DMS 273 (cell line): Measurements from ENCODE around the gene LGALS12.

ENCODE experiments used
- DNase-seq: peaks from one replicate; lab custom pipeline; 2025; ENCODE audit not compliant: unreplicated experiment; lab: John Stamatoyannopoulos, UW

Gene LGALS12

DNA sequence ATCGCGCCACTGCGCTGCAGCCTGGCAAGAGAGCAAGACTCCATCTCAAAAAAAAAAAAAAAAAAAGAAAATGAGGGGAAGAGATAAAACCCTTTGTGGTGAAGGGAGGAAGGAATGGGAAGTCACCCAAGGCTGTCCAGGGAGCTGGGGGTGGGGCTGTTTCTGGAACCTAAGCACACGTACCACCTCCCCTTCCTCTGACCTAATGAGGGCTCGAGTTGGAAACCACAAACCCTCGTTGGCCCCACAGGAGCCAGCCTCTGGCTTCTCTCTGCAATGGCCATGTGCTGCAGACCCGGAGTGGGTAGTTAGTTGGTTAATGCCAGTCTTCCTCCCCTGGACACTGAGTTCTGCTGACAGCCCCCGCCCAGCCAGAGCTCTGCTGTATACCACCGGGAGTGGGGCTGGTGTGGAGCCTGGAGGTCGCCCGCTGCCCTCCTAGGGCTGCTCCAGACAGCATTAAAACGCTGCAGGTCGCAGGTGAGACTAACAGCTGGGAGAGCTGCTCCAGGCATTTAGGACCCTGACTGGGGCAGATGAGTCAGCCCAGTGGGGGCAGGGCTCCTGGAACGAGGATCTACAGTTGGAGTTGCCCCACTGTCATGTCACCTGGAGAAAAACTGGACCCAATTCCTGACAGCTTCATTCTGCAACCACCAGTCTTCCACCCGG is at the start of gene LGALS12:
Gene LGALS12, plus strand, starts transcription at position 228 of the 672 bp plus-strand sequence. Its CDS starts 375 bp downstream, at position 603.
- DNase-seq, result no peak

DNA sequence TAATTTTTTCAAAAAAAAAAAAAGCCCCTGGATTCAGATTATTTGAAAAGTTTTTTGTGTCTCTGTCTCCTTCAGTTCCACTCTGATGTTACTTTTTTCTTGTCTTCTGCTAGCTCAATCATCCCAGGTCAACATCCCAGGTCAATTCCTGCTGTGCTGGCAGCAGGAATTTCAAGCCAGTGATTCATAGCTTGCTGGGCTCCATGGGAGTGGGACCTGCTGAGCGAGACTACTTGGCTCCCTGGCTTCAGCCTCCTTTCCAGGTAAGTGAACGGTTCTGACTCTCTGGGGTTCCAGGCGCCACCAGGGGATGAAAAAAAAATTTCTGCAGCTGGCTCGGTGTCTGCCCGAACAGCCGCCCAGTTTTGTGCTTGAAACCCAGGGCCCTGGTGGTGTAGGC is 46.3 kb upstream of the LGALS12 start:
- no peak for DNase-seq

DNA sequence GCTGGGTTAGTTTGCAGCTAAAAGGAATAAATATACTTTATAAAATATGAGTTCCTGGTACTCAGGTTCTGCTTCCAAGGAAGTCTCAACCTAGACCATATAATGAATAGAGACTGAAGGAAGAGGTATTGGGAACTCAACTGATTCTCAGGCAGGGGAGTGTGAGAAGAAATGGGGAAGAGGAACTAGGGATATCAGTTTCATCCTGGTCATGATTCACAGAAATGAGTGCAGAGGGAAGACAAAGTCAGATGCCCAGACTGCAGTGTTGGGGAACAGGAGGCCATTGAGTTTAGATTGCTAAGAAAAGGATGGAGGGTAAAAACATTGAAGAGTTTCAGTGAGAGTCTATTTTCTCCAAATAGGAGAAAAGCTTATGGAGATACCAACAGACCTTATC is 43.7 kb upstream of the LGALS12 start:
- no peak for DNase-seq

GRCh38 chr11:63470311-63470710 is 35.6 kb upstream of the LGALS12 start:
- DNase-seq, result no peak

DNA sequence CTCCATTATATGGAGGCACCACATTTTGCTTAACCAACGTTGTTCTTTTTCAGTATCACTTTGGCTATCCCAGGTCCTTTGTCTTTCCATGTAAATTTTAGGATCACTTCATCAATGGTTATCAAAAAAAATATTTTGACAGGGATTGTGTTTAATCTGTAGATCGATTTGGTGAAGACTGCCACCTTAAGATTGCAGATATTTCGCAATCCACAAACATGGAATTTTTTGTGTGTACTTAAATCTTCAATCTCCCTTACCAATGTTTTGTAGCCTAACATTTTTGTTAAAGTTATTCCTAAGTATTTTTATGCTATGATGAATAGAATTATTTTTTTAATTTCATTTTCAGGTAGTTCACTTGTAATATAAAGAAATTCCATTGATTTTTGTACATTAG is 33.5 kb upstream of the LGALS12 start:
- no peak for DNase-seq

DNA sequence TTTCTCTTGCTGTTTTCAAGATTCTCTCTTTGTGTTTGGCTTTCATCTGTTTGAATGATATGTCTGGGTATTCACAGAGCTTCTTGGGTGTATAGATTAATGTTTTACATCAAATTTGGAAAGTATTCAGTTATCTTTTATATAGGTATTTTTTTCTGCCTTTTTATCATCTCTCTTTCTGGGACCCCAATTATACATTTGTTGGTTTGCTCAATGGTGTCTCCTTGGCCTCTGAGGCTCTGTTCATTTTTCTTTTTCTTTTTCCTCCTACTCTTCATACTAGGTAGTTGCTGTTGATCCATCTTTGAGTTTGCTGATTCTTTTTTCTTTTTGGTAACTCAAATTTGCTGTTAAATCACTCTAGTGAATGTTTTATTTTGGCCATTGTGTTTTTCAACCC is 29.3 kb upstream of the LGALS12 start:
- DNase-seq, result no peak

DNA sequence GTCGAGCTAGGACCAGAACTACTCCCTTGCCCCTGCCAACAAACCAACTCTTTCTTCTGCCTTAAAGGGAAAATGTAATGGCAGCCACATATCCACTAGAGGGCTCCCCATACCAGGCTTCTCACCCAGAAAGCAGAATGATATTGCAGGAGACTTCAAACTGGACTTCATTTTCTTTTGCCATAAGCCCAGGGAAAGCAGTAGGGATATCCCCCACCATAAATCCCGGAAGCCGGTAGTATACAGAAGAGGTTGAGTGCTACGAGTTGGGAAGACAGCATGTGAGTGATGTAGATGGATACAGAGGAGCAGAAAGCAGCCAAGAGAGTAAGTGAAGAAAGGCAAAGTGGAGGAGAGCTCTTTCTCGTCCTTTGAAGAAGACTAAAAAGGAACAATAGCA is 27.0 kb upstream of the LGALS12 start:
- DNase-seq, result peak; percentile 78

DNA sequence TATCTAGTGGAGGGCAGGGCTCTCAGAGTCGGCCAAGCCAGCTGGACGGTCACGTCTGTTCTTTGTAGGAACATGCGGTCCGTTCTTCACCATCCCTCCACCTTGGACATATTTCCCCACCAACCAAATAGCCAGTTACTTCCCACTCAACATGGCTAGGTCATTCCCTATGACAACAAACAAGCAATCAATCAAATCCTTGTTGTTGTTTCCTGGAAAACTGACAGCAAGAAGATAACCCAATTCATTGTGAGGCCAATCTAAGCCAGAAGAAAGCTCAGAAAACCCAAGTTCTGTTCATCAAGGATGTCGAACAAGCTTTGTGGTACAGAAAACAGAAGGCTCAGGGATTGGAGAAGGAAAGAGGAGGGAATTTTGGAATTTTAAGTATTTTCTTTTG is 25.8 kb upstream of the LGALS12 start:
- no peak for DNase-seq

DNA sequence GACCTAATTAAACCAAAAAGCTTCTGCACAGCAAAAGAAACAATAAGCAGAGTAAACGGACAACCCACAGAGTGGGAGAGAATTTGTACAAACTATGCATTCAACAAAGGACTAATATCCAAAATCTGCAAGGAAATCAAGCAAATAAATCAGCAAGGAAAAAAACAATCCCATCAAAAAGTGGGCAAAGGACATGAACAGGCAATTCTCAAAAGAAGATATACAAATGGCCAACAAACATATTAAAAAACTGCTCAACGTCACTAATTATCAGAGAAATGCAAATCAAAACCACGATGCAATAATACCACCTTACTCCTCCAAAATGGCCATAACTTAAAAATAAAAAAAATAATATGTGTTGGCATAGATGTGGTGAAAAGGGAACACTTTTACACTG is 20.1 kb upstream of the LGALS12 start:
- no peak for DNase-seq

GRCh38 chr11:63488789-63489188 is 17.1 kb upstream of the LGALS12 start:
- no peak for DNase-seq

GRCh38 chr11:63489879-63490278 is 16.0 kb upstream of the LGALS12 start:
- peak; percentile 62 for DNase-seq

- no peak for DNase-seq
Observed at GRCh38 chr11:63490551-63491239, 15.2 kb upstream of the LGALS12 start, which contains the start of gene PLAAT5. Gene PLAAT5, minus strand, starts transcription at chr11:63491167. Its CDS starts 133 bp downstream, at chr11:63491034.

DNA sequence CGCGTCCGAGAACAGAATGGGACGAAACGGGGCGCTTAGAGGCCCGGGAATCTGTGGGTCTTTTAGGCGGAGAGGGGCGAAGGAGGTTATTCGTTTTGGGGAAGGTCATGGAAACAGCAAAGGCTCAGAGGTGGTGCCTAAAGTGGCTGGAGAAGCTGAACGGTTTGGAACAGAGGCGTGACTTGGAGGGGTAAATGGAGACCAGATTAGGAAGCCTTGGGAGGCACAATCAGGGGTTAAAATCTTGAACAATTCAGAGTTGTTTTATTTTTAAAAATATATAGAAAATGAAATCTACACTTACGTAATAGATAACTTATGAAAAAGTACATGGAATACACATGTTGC is 14.7 kb upstream of the LGALS12 start:
- no peak for DNase-seq

GRCh38 chr11:63491636-63492372 is 14.1 kb upstream of the LGALS12 start:
- no peak for DNase-seq

DNA sequence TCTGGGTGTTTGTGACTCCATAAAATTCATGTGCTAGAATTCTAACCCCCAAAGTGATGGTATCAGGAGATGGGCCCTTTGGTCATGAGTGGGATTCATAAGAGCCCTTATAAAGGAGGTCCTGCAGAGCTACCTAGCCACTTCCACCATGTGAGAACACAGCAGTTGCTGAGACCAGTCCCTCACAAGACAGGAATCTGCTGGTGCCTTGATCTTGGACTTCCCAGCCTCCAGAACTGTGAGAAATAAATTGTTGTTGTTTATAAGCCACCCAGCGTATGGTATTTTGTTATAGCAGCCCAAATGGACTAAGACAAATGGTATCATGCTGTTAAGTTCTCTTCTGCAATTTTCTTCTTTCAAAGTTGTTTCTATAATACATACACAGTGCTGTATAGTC is 13.4 kb upstream of the LGALS12 start:
- no peak for DNase-seq

GRCh38 chr11:63493127-63493526 is 12.8 kb upstream of the LGALS12 start:
- no peak for DNase-seq

GRCh38 chr11:63494975-63495374 is 10.9 kb upstream of the LGALS12 start:
- no peak for DNase-seq

DNA sequence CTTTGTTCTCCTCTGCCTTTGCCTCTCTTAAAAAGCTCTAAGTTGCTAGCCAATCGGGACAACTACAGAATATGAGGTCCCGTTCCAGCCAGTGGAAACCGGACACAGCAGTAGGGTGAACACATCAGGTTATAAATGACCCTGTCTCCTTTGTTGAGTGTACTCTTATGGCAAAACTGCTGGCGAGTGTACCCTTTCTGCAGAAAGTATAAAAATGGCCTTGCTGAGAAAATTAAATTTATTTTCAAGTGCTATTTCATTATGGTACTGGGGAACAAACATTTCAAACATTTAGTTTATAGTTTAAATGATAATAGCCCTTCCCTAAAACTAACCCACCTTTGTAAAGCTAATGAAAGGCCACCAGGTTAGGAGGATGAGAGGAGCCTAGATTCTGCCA is 6.0 kb upstream of the LGALS12 start:
- DNase-seq, result no peak

- DNase-seq, result no peak
Observed at GRCh38 chr11:63501236-63501635, 4.6 kb upstream of the LGALS12 start.

GRCh38 chr11:63502252-63502820 is 3.5 kb upstream of the LGALS12 start:
- no peak for DNase-seq

GRCh38 chr11:63503492-63503891 is 2.4 kb upstream of the LGALS12 start:
- no peak for DNase-seq

GRCh38 chr11:63504054-63504453 is 1.8 kb upstream of the LGALS12 start:
- no peak for DNase-seq
